OCI-LY1 (cell line): ENCODE data around the gene TBCD.

Source experiments
- H2AFZ ChIP-seq: fragments of 200-600 bp; sonication (generic), shearing (Covaris generic); 2 replicates; pipeline ENCODE4 v1.6.0; 2014; ENCODE audit warnings: antibody characterized with exemption, mild to moderate bottlenecking, low read length
- H3F3A ChIP-seq: fragments of 200-600 bp; sonication (generic), shearing (Covaris generic); 2 replicates; pipeline ENCODE4 v1.6.0; 2014; ENCODE audit warnings: mild to moderate bottlenecking, antibody characterized with exemption, low read length, moderate library complexity; ENCODE audit not compliant: insufficient read depth
- H3K27ac ChIP-seq: fragments of 200-600 bp; sonication (generic); 2 replicates; pipeline ENCODE4 v1.5.1; 2014; ENCODE audit warnings: low read length, mixed run types, mild to moderate bottlenecking, low read depth; ENCODE audit not compliant: poor library complexity, severe bottlenecking
- H3K27me3 ChIP-seq: fragments of 200-600 bp; sonication (generic); 2 replicates; pipeline ENCODE4 v1.6.0; 2014; ENCODE audit warnings: antibody characterized with exemption, mild to moderate bottlenecking, low read length, moderate library complexity; ENCODE audit not compliant: insufficient read depth
- H3K36me3 ChIP-seq: fragments of 200-600 bp; sonication (generic); 2 replicates; pipeline ENCODE4 v1.6.1; 2014; ENCODE audit warnings: mild to moderate bottlenecking, antibody characterized with exemption, low read length, moderate library complexity, mixed read lengths; ENCODE audit not compliant: insufficient read depth
- H3K4me1 ChIP-seq: fragments of 200-600 bp; sonication (generic); 2 replicates; pipeline ENCODE4 v1.5.1; 2014; ENCODE audit warnings: mild to moderate bottlenecking, low read length, moderate library complexity; ENCODE audit not compliant: insufficient read depth, severe bottlenecking
- H3K4me2 ChIP-seq: fragments of 200-600 bp; sonication (generic), shearing (Covaris generic); 2 replicates; pipeline ENCODE4 v1.6.1; 2014; ENCODE audit warnings: low read length
- H3K4me3 ChIP-seq: fragments of 200-600 bp; sonication (generic); 2 replicates; pipeline ENCODE4 v1.5.1; 2014; ENCODE audit warnings: low read length, low read depth, mild to moderate bottlenecking, mixed read lengths; ENCODE audit not compliant: poor library complexity, severe bottlenecking
- H3K79me2 ChIP-seq: fragments of 200-600 bp; shearing (Covaris generic); 2 replicates; pipeline ENCODE4 v1.6.1; 2016; ENCODE audit warnings: mixed run types, low read length, mixed read lengths; ENCODE audit not compliant: insufficient read depth
- H3K9ac ChIP-seq: fragments of 200-600 bp; sonication (generic), shearing (Covaris generic); 2 replicates; pipeline ENCODE4 v1.6.1; 2014; ENCODE audit warnings: mild to moderate bottlenecking, low read length, mixed read lengths
- H3K9me2 ChIP-seq: fragments of 200-600 bp; sonication (generic), shearing (Covaris generic); 2 replicates; pipeline ENCODE4 v1.6.1; 2014; ENCODE audit warnings: low read depth, mild to moderate bottlenecking, low read length, mixed read lengths
- H3K9me3 ChIP-seq: fragments of 200-600 bp; shearing (Covaris generic); 2 replicates; pipeline ENCODE4 v1.6.1; 2014; ENCODE audit warnings: low read length, mixed read lengths
- H4K20me1 ChIP-seq: fragments of 200-600 bp; sonication (generic), shearing (Covaris generic); 2 replicates; pipeline ENCODE4 v1.6.0; 2016; ENCODE audit warnings: mild to moderate bottlenecking, low read length; ENCODE audit not compliant: insufficient read depth
- CTCF ChIP-seq: fragments of 200-600 bp; sonication (generic), shearing (Covaris generic); IDR thresholded peaks from 2 replicates; pipeline ENCODE4 v1.5.1; 2017; ENCODE audit warnings: mild to moderate bottlenecking, antibody characterized with exemption, low read length, moderate library complexity, mixed read lengths
- EZH2 ChIP-seq: fragments of 200-600 bp; sonication (generic), shearing (Covaris generic); IDR thresholded peaks from 2 replicates; pipeline ENCODE4 v1.8.0; 2017; ENCODE audit warnings: borderline replicate concordance, mixed run types, mild to moderate bottlenecking, antibody characterized with exemption, low read length, moderate library complexity, mixed read lengths

Gene TBCD

GRCh38 chr17:82893779-82894178 is 141.9 kb downstream of the TBCD start:
- H3K4me2 ChIP-seq, result no peak overlapping the region
- no peaks in the 10 kb centered on the region for H3K9me2 ChIP-seq
- no peaks in the 10 kb centered on the region for H3K79me2 ChIP-seq
- H3K27ac ChIP-seq, result no peak overlapping the region
- no peaks in the 10 kb centered on the region for H3K9me3 ChIP-seq
- H3K27me3 ChIP-seq, result no peaks in the 10 kb centered on the region
- H3F3A ChIP-seq, result no peaks in the 10 kb centered on the region
- H4K20me1 ChIP-seq, result no peaks in the 10 kb centered on the region
- H3K4me1 ChIP-seq, result no peaks in the 10 kb centered on the region
- H3K9ac ChIP-seq, result no peak overlapping the region
- TF ChIP-seq EZH2 (no peak), CTCF (no peak)
- peaks cover 14% of the 10 kb centered on the region; the same call in 1 of the 2 replicates for H3K36me3 ChIP-seq
- no peak overlapping the region for H3K4me3 ChIP-seq
- H2AFZ ChIP-seq, result no peak overlapping the region

GRCh38 chr17:82894389-82894788 is 142.5 kb downstream of the TBCD start:
- Histone ChIP-seq H3K9me2 (no peaks in the 10 kb centered on the region), H3K79me2 (no peaks in the 10 kb centered on the region), H3K4me2 (no peak overlapping the region), H3K27me3 (no peaks in the 10 kb centered on the region), H3K4me1 (no peaks in the 10 kb centered on the region), H3K4me3 (no peak overlapping the region), H3K36me3 (peaks cover 20% of the 10 kb centered on the region; the same call in 1 of the 2 replicates), H3F3A (no peaks in the 10 kb centered on the region), H3K27ac (no peak overlapping the region), H3K9ac (no peak overlapping the region), H3K9me3 (no peaks in the 10 kb centered on the region), H4K20me1 (no peaks in the 10 kb centered on the region), H2AFZ (no peak overlapping the region)
- TF ChIP-seq CTCF (no peak), EZH2 (no peak)

GRCh38 chr17:82895087-82895486 is 143.2 kb downstream of the TBCD start:
- Histone ChIP-seq H3K9ac (no peak overlapping the region), H3K9me2 (no peaks in the 10 kb centered on the region), H3K27ac (no peak overlapping the region), H3K4me2 (no peak overlapping the region), H3K36me3 (peaks cover 18% of the 10 kb centered on the region; the same call in 1 of the 2 replicates), H3K4me1 (peaks cover 4% of the 10 kb centered on the region), H3K27me3 (no peaks in the 10 kb centered on the region), H3K9me3 (no peaks in the 10 kb centered on the region), H3F3A (no peaks in the 10 kb centered on the region), H3K79me2 (no peaks in the 10 kb centered on the region), H3K4me3 (no peak overlapping the region), H4K20me1 (no peaks in the 10 kb centered on the region), H2AFZ (no peak overlapping the region)
- TF ChIP-seq EZH2 (no peak), CTCF (no peak)
